Brain microvascular endothelial cell (primary cell): ENCODE results near the gene KMT2E.

Experiments used
- DNase-seq: peaks from one replicate; pipeline ENCODE4 v3.0.0-alpha.2; 2020
- H3K27ac ChIP-seq: fragments of 250-450 bp; sonication (Bioruptor Pico); 2 replicates; pipeline ENCODE4 v1.5.1; 2020; ENCODE audit warnings: mild to moderate bottlenecking, moderate library complexity
- H3K27me3 ChIP-seq: fragments of 250-450 bp; sonication (Bioruptor Pico); replicated peaks from 2 replicates; pipeline ENCODE4 v1.5.1; 2020; ENCODE audit warnings: mild to moderate bottlenecking
- H3K36me3 ChIP-seq: fragments of 250-450 bp; sonication (Bioruptor Pico); replicated peaks from 2 replicates; pipeline ENCODE4 v1.5.1; 2020; ENCODE audit warnings: mild to moderate bottlenecking
- H3K4me3 ChIP-seq: 2 replicates; pipeline ENCODE4 v1.5.1; 2011; ENCODE audit warnings: low read depth, mild to moderate bottlenecking, control low read depth, low read length, moderate library complexity
- in situ Hi-C: cut with HindIII; loops from 2 replicates; pipeline ENCODE4 v1.10.0; 2017; ENCODE audit warnings: low sequenced_read_pairs, low pct_ligation_motif_present
- TF ChIP-seq, protein P1 (sequence below): IDR thresholded peaks from 2 replicates; pipeline ENCODE4 v1.5.1; 2011; ENCODE audit warnings: low read depth, mild to moderate bottlenecking, moderate library complexity, low read length, control low read depth, inconsistent platforms; ENCODE audit errors: missing control alignments

The KMT2E gene

GRCh38 chr7:105009667-105010503 lies 4.1 kb upstream of the KMT2E start:
- no peaks in the 10 kb centered on the region for H3K36me3 ChIP-seq
- TF ChIP-seq, protein P1, sequence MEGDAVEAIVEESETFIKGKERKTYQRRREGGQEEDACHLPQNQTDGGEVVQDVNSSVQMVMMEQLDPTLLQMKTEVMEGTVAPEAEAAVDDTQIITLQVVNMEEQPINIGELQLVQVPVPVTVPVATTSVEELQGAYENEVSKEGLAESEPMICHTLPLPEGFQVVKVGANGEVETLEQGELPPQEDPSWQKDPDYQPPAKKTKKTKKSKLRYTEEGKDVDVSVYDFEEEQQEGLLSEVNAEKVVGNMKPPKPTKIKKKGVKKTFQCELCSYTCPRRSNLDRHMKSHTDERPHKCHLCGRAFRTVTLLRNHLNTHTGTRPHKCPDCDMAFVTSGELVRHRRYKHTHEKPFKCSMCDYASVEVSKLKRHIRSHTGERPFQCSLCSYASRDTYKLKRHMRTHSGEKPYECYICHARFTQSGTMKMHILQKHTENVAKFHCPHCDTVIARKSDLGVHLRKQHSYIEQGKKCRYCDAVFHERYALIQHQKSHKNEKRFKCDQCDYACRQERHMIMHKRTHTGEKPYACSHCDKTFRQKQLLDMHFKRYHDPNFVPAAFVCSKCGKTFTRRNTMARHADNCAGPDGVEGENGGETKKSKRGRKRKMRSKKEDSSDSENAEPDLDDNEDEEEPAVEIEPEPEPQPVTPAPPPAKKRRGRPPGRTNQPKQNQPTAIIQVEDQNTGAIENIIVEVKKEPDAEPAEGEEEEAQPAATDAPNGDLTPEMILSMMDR, result no peak
- H3K27me3 ChIP-seq, result no peaks in the 10 kb centered on the region
- in situ Hi-C loops, result no loop called here
- peak overlapping the region; percentile 99 for H3K4me3 ChIP-seq
- DNase-seq, result no peak
- peak overlapping the region; percentile 97 for H3K27ac ChIP-seq

DNA sequence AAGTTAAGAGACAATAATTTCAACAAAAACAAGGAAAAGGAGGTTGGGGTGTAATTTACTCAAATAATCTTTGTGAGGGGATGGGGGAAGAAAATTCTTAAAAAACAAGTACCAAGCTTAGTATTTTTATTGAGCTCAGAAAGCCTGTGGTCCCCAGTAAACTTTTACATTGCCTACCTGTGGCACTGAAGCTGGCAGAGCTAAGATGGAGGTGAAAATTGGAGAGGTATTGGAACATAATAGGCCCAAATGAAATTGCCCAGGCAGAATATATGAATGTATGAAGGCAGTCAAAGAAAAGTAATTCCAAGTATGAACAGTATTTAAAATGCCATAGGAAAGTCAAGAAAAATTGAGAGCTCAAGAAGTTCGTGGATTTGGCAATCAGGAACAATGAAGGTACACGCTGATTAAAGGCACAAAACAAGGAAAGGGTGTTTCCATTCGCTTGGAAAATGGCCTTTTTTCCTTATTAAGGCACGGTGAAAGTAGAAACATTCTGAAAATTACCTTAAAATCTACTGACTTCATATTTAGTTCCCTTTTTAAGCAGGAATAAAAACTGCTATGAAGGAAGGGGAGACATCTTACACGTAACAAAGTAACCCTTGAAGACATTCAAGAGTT lies 3.4 kb upstream of the KMT2E start:
- Histone ChIP-seq H3K27me3 (no peaks in the 10 kb centered on the region), H3K27ac (peak overlapping the region; percentile 97), H3K36me3 (no peaks in the 10 kb centered on the region), H3K4me3 (peak overlapping the region; percentile 99)
- no peak for DNase-seq
- in situ Hi-C loops, result no loop called here
- TF ChIP-seq, protein P1, result no peak

- Histone ChIP-seq H3K4me3 (peak overlapping the region; percentile 99), H3K36me3 (no peaks in the 10 kb centered on the region), H3K27me3 (no peaks in the 10 kb centered on the region), H3K27ac (peak overlapping the region; percentile 97)
- in situ Hi-C loops, result no loop called here
- DNase-seq, result no peak
- TF ChIP-seq, protein P1, result no peak
Measured at GRCh38 chr7:105011141-105011830, 2.7 kb upstream of the KMT2E start.

GRCh38 chr7:105011831-105012502 lies 2.0 kb upstream of the KMT2E start:
- H3K36me3 ChIP-seq, result no peaks in the 10 kb centered on the region
- in situ Hi-C loops, result no loop called here
- H3K27ac ChIP-seq, result peak overlapping the region; percentile 97
- TF ChIP-seq, protein P1, result no peak
- H3K27me3 ChIP-seq, result no peaks in the 10 kb centered on the region
- peak overlapping the region; percentile 99 for H3K4me3 ChIP-seq
- no peak for DNase-seq

GRCh38 chr7:105012503-105013220 lies 1.3 kb upstream of the KMT2E start:
- TF ChIP-seq, protein P1, result no peak
- Histone ChIP-seq H3K27me3 (no peaks in the 10 kb centered on the region), H3K4me3 (peak overlapping the region; percentile 99), H3K36me3 (no peaks in the 10 kb centered on the region), H3K27ac (peak overlapping the region; percentile 97)
- in situ Hi-C loops, result no loop called here
- peak; percentile 98 for DNase-seq
